ENCODE results near the gene CYYR1. TPM values are rescaled to one million over a fixed set of nuclear protein-coding genes. Genes with fewer than 3 reads are reported as not detected.
A peak's percentile ranks its signal among the peaks of the same experiment; 100 is the strongest.

CYYR1 gene
- polyA plus RNA-seq, 4 donors, result 0.67 to 11.9 (median 3.4) TPM

DNA sequence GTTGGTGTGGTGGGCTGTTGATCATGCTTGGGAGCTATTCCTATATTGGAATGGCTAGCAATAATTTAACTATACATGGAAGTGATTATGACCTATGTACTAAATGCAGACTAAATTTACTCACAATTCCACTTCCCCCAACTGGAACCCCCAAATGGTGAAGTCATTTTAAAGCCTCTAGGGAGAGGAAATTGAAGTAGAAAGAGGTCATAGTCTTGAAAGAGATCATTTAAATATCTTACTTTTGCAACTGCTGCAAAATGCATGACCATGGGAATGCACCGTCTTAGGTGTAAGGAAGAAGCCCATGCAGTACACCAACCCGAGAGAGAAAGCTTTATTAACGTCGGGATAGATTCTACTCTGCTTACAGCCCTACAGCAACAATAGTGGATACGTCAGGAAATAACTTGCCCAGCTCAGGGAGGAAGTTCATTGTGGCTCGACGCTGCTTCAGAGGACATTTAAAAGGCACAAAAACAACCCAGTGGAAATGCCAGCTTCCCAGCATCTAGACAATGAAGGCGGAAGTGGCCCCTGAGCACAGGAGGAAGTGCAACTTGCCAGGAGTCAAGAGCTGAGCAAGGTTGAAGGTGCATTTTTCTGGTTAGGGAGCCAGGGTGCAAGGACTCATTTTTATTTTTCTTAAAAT is 26.5 kb downstream of the CYYR1 start:
- H3K36me3 ChIP-seq (ENCODE audit: control insufficient read depth in 3 of 3, insufficient read depth in 2 of 3, low read depth in 1 of 3, low read length in 3 of 3), result no peaks in the 10 kb centered on the region
- WGBS, 3 donors, result 76 to 87% (median 77%) methylated on average over 8 of the region's 8 CpGs
- H3K27ac ChIP-seq (ENCODE audit: low read depth in 1 of 3, low read length in 2 of 3), result peak overlapping the region in 1 of 3 donors; percentile 26
- DNase-seq (no peak), FAIRE-seq (no peak)
- H3K4me1 ChIP-seq (ENCODE audit: control insufficient read depth in 3 of 3, insufficient read depth in 2 of 3, low read depth in 1 of 3, low read length in 2 of 3), result no peaks in the 10 kb centered on the region
- no peaks in the 10 kb centered on the region for H3K27me3 ChIP-seq (ENCODE audit: control insufficient read depth in 3 of 3, insufficient read depth in 3 of 3, low read length in 3 of 3)
- no peak overlapping the region for H3K4me3 ChIP-seq (ENCODE audit: low read depth in 1 of 3, low read length in 3 of 3)
- no peaks in the 10 kb centered on the region for H3K9me3 ChIP-seq (ENCODE audit: control insufficient read depth in 2 of 2, insufficient read depth in 1 of 2, low read depth in 1 of 2, low read length in 1 of 2)

DNA sequence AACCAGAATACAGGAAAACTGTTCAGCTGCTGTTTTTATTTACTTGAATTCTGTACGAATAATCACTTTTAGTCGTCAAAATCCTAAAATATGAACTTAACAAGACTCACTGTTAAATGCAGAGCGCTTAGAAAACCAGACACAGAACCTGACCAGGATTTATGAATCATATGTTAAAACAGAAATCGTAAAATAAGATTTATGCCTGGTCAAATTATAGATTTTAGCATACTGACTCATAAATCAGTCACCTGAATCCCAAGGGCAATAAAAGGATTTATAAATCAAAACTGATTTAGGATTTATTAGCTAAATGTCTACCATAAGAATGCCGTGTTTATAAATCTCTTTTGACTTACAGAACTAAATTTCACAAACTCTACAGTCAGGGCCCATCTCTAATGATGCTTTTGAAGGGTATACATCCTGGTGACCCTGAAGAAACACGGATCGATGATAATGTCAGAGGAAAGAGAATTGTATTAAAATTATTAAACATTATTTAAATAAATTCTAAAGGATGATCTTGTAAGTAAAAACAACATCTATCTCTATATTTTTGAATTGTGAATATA is 28.8 kb downstream of the CYYR1 start:
- 68 to 83% (median 74%) methylated on average over 7 of the region's 7 CpGs for WGBS, 3 donors
- H3K4me1 ChIP-seq (ENCODE audit: control insufficient read depth in 3 of 3, insufficient read depth in 2 of 3, low read depth in 1 of 3, low read length in 2 of 3), result no peaks in the 10 kb centered on the region
- H3K4me3 ChIP-seq (ENCODE audit: low read depth in 1 of 3, low read length in 3 of 3), result no peak overlapping the region
- DNase-seq, result no peak
- no peaks in the 10 kb centered on the region for H3K36me3 ChIP-seq (ENCODE audit: control insufficient read depth in 3 of 3, insufficient read depth in 2 of 3, low read depth in 1 of 3, low read length in 3 of 3)
- FAIRE-seq, result no peak
- no peaks in the 10 kb centered on the region for H3K27me3 ChIP-seq (ENCODE audit: control insufficient read depth in 3 of 3, insufficient read depth in 3 of 3, low read length in 3 of 3)
- H3K27ac ChIP-seq (ENCODE audit: low read depth in 1 of 3, low read length in 2 of 3), result no peak overlapping the region
- no peaks in the 10 kb centered on the region for H3K9me3 ChIP-seq (ENCODE audit: control insufficient read depth in 2 of 2, insufficient read depth in 1 of 2, low read depth in 1 of 2, low read length in 1 of 2)

DNA sequence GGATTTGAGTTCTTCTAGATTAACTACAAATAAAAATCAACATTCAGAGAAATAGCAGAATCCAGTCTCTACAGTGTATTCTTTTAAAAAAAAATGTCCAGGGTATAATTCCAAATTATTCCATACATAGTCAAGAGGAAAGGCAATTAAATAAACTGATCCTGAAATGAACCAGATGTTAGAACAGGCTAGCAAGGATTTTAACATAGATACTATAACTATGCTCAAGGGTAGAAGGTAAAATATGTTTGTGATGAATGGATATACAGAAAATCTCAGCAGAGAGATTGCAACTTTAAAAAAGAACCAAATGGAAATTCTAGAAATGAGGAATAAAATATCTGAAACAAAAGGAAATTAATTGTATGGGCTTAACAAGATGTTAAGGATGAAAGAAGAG is 32.4 kb downstream of the CYYR1 start:
- Histone ChIP-seq H3K4me3 (ENCODE audit: low read depth in 1 of 3, low read length in 3 of 3) (no peak overlapping the region), H3K36me3 (ENCODE audit: control insufficient read depth in 3 of 3, insufficient read depth in 2 of 3, low read depth in 1 of 3, low read length in 3 of 3) (no peaks in the 10 kb centered on the region), H3K9me3 (ENCODE audit: control insufficient read depth in 2 of 2, insufficient read depth in 1 of 2, low read depth in 1 of 2, low read length in 1 of 2) (no peaks in the 10 kb centered on the region), H3K4me1 (ENCODE audit: control insufficient read depth in 3 of 3, insufficient read depth in 2 of 3, low read depth in 1 of 3, low read length in 2 of 3) (no peaks in the 10 kb centered on the region), H3K27me3 (ENCODE audit: control insufficient read depth in 3 of 3, insufficient read depth in 3 of 3, low read length in 3 of 3) (no peaks in the 10 kb centered on the region), H3K27ac (ENCODE audit: low read depth in 1 of 3, low read length in 2 of 3) (no peak overlapping the region)
- no peak for DNase-seq
- no peak for FAIRE-seq

DNA sequence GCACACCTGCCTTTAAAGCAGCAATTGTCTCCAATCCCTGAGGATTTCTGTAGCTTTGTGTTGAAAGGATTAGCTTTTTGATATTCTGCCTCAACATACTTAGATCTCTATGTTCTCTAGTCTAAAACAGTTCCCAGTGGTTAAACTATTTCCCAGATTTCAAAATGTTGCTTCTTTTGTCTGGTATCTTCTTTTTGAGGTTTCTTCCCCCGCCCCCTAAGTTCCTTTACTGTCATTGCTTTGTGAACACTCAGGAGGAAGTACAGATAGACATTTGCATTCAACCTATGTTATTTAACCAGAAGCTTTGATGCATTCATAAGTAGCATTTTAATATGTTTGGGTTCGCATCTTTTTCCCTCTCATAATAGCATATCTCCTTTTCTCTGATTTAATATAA is 33.5 kb downstream of the CYYR1 start:
- no peak overlapping the region for H3K4me3 ChIP-seq (ENCODE audit: low read depth in 1 of 3, low read length in 3 of 3)
- FAIRE-seq (no peak), DNase-seq (no peak)
- no peaks in the 10 kb centered on the region for H3K9me3 ChIP-seq (ENCODE audit: control insufficient read depth in 2 of 2, insufficient read depth in 1 of 2, low read depth in 1 of 2, low read length in 1 of 2)
- H3K27ac ChIP-seq (ENCODE audit: low read depth in 1 of 3, low read length in 2 of 3), result no peak overlapping the region
- no peaks in the 10 kb centered on the region for H3K36me3 ChIP-seq (ENCODE audit: control insufficient read depth in 3 of 3, insufficient read depth in 2 of 3, low read depth in 1 of 3, low read length in 3 of 3)
- H3K4me1 ChIP-seq (ENCODE audit: control insufficient read depth in 3 of 3, insufficient read depth in 2 of 3, low read depth in 1 of 3, low read length in 2 of 3), result no peaks in the 10 kb centered on the region
- WGBS, 3 donors, result 72 to 83% (median 78%) methylated on average over 2 of the region's 2 CpGs
- H3K27me3 ChIP-seq (ENCODE audit: control insufficient read depth in 3 of 3, insufficient read depth in 3 of 3, low read length in 3 of 3), result no peaks in the 10 kb centered on the region

DNA sequence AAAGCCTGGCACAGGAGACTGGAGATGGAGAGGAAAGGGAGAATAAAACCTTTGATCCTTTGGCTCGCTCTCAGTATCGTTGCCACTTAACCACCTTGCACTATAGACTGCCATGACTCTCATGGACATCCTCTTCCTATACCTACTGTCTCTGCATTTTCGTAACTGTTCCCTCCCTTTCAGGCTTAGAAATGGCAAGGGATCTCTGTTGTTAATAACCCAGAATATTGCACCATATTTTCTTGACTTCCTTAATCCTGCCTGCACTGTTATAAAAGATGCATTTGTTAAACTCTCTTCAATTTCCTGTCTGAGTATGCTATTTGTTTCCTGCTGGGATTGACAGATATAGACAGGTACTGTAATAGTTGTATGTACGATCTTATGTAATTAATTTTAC is 38.6 kb downstream of the CYYR1 start:
- Histone ChIP-seq H3K27ac (ENCODE audit: low read depth in 1 of 3, low read length in 2 of 3) (no peak overlapping the region), H3K27me3 (ENCODE audit: control insufficient read depth in 3 of 3, insufficient read depth in 3 of 3, low read length in 3 of 3) (no peaks in the 10 kb centered on the region), H3K4me1 (ENCODE audit: control insufficient read depth in 3 of 3, insufficient read depth in 2 of 3, low read depth in 1 of 3, low read length in 2 of 3) (no peaks in the 10 kb centered on the region), H3K4me3 (ENCODE audit: low read depth in 1 of 3, low read length in 3 of 3) (no peak overlapping the region), H3K9me3 (ENCODE audit: control insufficient read depth in 2 of 2, insufficient read depth in 1 of 2, low read depth in 1 of 2, low read length in 1 of 2) (no peaks in the 10 kb centered on the region), H3K36me3 (ENCODE audit: control insufficient read depth in 3 of 3, insufficient read depth in 2 of 3, low read depth in 1 of 3, low read length in 3 of 3) (no peaks in the 10 kb centered on the region)
- DNase-seq, result no peak
- 51 to 82% (median 54%) methylated on average over 4 of the region's 4 CpGs for WGBS, 3 donors
- FAIRE-seq, result no peak

DNA sequence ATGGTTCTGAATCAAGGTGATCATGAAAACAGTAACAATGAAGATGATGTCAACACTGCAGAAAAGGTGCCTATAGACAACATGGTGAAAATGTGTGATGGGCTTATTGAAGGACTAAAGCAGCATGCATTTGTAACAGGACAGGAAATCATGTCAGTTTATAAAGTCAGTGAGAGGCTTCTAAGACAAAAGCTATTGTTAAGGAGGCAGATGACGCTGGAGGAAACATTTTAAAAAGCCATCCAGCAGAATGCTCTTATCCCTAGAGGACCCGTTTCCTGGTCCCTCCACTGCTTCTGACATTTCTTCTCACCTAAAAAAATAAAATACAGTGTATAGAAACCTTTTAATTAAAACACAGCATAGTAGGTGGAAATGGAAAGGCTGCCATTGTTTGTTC is 40.9 kb downstream of the CYYR1 start:
- no peaks in the 10 kb centered on the region for H3K4me1 ChIP-seq (ENCODE audit: control insufficient read depth in 3 of 3, insufficient read depth in 2 of 3, low read depth in 1 of 3, low read length in 2 of 3)
- H3K27me3 ChIP-seq (ENCODE audit: control insufficient read depth in 3 of 3, insufficient read depth in 3 of 3, low read length in 3 of 3), result no peaks in the 10 kb centered on the region
- WGBS, 3 donors, result 47 to 67% (median 64%) methylated on average over 2 of the region's 2 CpGs
- no peaks in the 10 kb centered on the region for H3K9me3 ChIP-seq (ENCODE audit: control insufficient read depth in 2 of 2, insufficient read depth in 1 of 2, low read depth in 1 of 2, low read length in 1 of 2)
- DNase-seq, result no peak
- no peak for FAIRE-seq
- no peaks in the 10 kb centered on the region for H3K36me3 ChIP-seq (ENCODE audit: control insufficient read depth in 3 of 3, insufficient read depth in 2 of 3, low read depth in 1 of 3, low read length in 3 of 3)
- H3K4me3 ChIP-seq (ENCODE audit: low read depth in 1 of 3, low read length in 3 of 3), result no peak overlapping the region
- H3K27ac ChIP-seq (ENCODE audit: low read depth in 1 of 3, low read length in 2 of 3), result no peak overlapping the region

DNA sequence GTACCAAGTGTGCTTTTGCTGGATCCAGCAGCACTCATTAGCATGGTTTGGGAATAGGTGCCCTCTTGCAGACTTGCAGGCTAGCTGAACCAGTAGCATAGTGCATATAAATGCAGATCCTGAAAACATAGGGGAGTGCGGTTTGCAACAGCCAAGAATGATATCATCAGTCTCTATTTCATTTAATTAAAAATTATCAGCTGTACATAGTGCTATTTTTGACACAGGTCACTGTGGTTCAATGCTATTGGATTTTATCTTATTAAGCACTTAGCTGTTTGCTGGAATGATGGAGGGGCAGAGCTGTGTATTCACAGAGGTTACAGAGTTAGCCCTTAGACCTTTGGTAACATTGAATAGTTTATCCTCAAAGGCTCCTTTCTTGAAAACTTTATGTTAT is 43.6 kb downstream of the CYYR1 start:
- DNase-seq (no peak), FAIRE-seq (no peak)
- WGBS, 3 donors, result 60 to 83% (median 74%) methylated on average over 1 of the region's 1 CpG
- Histone ChIP-seq H3K9me3 (ENCODE audit: control insufficient read depth in 2 of 2, insufficient read depth in 1 of 2, low read depth in 1 of 2, low read length in 1 of 2) (no peaks in the 10 kb centered on the region), H3K27ac (ENCODE audit: low read depth in 1 of 3, low read length in 2 of 3) (no peak overlapping the region), H3K4me3 (ENCODE audit: low read depth in 1 of 3, low read length in 3 of 3) (no peak overlapping the region), H3K36me3 (ENCODE audit: control insufficient read depth in 3 of 3, insufficient read depth in 2 of 3, low read depth in 1 of 3, low read length in 3 of 3) (no peaks in the 10 kb centered on the region), H3K27me3 (ENCODE audit: control insufficient read depth in 3 of 3, insufficient read depth in 3 of 3, low read length in 3 of 3) (no peaks in the 10 kb centered on the region), H3K4me1 (ENCODE audit: control insufficient read depth in 3 of 3, insufficient read depth in 2 of 3, low read depth in 1 of 3, low read length in 2 of 3) (no peaks in the 10 kb centered on the region)

DNA sequence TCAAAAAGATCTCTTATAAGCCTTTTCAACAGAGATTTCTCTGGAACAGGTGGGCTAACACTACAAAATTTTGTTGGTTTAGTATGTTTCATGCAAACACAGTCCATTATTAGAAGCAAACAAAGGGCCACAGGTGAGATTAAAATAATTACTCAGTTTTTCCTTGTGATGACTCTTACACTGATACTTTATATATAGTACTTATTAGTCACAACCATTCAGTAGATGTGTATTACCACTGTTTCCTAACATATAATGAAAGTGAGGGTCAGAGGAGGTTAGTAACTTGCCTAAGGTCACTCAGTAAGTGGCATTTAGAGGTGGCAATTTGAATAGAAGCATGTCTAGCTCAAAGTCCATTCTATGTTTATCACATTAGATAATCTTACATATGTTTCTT is 44.2 kb downstream of the CYYR1 start:
- H3K27ac ChIP-seq (ENCODE audit: low read depth in 1 of 3, low read length in 2 of 3), result no peak overlapping the region
- H3K36me3 ChIP-seq (ENCODE audit: control insufficient read depth in 3 of 3, insufficient read depth in 2 of 3, low read depth in 1 of 3, low read length in 3 of 3), result no peaks in the 10 kb centered on the region
- DNase-seq, result no peak
- no peak for FAIRE-seq
- H3K27me3 ChIP-seq (ENCODE audit: control insufficient read depth in 3 of 3, insufficient read depth in 3 of 3, low read length in 3 of 3), result no peaks in the 10 kb centered on the region
- no peaks in the 10 kb centered on the region for H3K9me3 ChIP-seq (ENCODE audit: control insufficient read depth in 2 of 2, insufficient read depth in 1 of 2, low read depth in 1 of 2, low read length in 1 of 2)
- no peaks in the 10 kb centered on the region for H3K4me1 ChIP-seq (ENCODE audit: control insufficient read depth in 3 of 3, insufficient read depth in 2 of 3, low read depth in 1 of 3, low read length in 2 of 3)
- no peak overlapping the region for H3K4me3 ChIP-seq (ENCODE audit: low read depth in 1 of 3, low read length in 3 of 3)

DNA sequence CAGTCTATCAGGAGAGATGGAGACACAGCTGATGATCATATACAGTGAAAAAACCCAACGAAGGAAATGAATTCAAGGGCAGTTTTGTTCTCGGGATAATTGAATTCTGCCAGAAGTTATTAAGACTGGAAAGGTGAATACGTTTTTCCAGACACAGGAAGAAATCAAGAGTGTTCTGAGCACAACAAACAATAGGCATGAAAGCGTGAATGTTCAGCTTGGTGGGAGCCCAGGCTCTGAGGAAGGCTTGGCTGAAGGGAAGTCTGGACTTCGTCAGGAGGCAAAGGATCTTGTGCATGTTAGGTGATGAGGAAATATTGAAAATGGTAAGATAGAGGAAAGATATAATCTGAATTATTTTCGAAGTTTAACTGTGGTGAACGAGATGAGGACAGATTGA is 50.4 kb downstream of the CYYR1 start:
- DNase-seq (no peak), FAIRE-seq (no peak)
- Histone ChIP-seq H3K36me3 (ENCODE audit: control insufficient read depth in 3 of 3, insufficient read depth in 2 of 3, low read depth in 1 of 3, low read length in 3 of 3) (no peaks in the 10 kb centered on the region), H3K4me3 (ENCODE audit: low read depth in 1 of 3, low read length in 3 of 3) (no peak overlapping the region), H3K27ac (ENCODE audit: low read depth in 1 of 3, low read length in 2 of 3) (no peak overlapping the region), H3K27me3 (ENCODE audit: control insufficient read depth in 3 of 3, insufficient read depth in 3 of 3, low read length in 3 of 3) (no peaks in the 10 kb centered on the region), H3K9me3 (ENCODE audit: control insufficient read depth in 2 of 2, insufficient read depth in 1 of 2, low read depth in 1 of 2, low read length in 1 of 2) (no peaks in the 10 kb centered on the region), H3K4me1 (ENCODE audit: control insufficient read depth in 3 of 3, insufficient read depth in 2 of 3, low read depth in 1 of 3, low read length in 2 of 3) (no peaks in the 10 kb centered on the region)
- WGBS, 3 donors, result 59 to 78% (median 64%) methylated on average over 7 of the region's 7 CpGs
